Adipocyte (in vitro differentiated cells): ENCODE data around the gene CLP1.
"Not testable (repeated sequence)": the region's sequence is repeated elsewhere in the genome, so short reads cannot be mapped to it uniquely, and the experiment has no call there.

Source experiments
- DNase-seq: peaks from one replicate; pipeline ENCODE4 v3.0.0-alpha.2; 2015; ENCODE audit warnings: low read depth
- H3K27me3 ChIP-seq: replicated peaks from 2 replicates; pipeline ENCODE4 v1.7.0; 2013; ENCODE audit warnings: mild to moderate bottlenecking, low read length, moderate library complexity; ENCODE audit not compliant: control insufficient read depth, insufficient read depth
- H3K36me3 ChIP-seq: 2 replicates; pipeline ENCODE4 v1.7.0; 2013; ENCODE audit warnings: low read length, mild to moderate bottlenecking, moderate library complexity; ENCODE audit not compliant: control insufficient read depth, insufficient read depth, severe bottlenecking
- H3K4me1 ChIP-seq: 2 replicates; pipeline ENCODE4 v1.7.0; 2013; ENCODE audit warnings: mild to moderate bottlenecking, low read length, moderate library complexity; ENCODE audit not compliant: control insufficient read depth, insufficient read depth
- H3K4me3 ChIP-seq: 2 replicates; pipeline ENCODE4 v1.7.0; 2013; ENCODE audit warnings: mild to moderate bottlenecking, low read length, moderate library complexity
- H3K9ac ChIP-seq: 2 replicates; pipeline ENCODE4 v1.7.0; 2013; ENCODE audit warnings: mild to moderate bottlenecking, low read length, moderate library complexity
- H3K9me3 ChIP-seq: 2 replicates; pipeline ENCODE4 v1.7.0; 2013; ENCODE audit warnings: mild to moderate bottlenecking, low read length, moderate library complexity; ENCODE audit not compliant: control insufficient read depth

The CLP1 gene

DNA sequence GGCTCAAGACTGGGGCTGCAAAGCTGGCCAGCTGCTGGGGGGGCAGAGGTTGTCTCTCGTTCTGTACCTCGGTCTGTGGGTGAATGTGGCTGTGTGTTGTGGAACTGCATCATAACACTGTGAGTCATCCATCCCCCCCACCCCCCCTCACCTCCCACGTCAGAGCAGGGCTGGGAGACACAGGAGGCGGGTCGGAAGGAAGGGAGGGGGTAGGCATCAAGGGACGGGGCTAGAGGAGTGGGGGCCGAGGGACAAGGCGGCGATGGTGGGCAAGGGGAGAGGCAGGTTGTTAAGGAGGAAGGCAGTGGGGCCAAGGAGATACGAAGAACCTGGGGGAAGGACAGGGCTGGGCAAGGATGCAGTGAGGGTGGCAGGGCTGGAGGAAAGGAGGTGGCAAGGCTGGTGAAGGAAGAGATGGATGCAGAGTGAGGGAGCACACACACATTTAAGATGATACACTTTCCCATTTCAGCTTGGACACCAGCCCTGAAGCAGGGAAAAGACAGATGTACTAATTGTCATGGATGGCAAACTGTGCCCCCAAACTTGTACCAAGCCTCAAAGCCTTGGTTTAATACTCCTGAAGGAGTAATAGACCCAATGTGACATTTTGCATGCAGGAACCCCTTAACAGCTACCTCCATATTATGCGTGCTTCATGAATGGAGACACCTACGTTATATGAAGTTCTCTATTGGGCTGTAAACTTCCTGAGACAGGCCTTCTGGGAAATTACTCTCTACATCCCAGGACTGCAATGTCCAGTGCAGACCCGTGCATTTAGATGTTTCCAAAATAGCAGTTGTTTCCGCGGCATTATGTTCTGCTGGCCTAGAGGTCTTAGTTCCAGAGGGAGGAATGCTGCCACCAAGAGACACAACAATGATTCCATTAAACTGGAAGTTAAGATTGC lies 7.5 kb upstream of the CLP1 start, which contains the start of gene YPEL4:
Gene YPEL4 (minus strand): TSS at position 87 of the 913 bp plus-strand sequence. CDS start 2,805 bp downstream, outside the sequence.
- no peaks in the 10 kb centered on the region for H3K27me3 ChIP-seq
- peak within 1 kb of the TSS; percentile 74 for H3K4me3 ChIP-seq
- H3K4me1 ChIP-seq = peaks cover 37% of the 10 kb centered on the region
- peak; percentile 89 for DNase-seq
- no peaks in the 10 kb centered on the region for H3K36me3 ChIP-seq
- H3K9me3 ChIP-seq = no peaks in the 10 kb centered on the region
- peak within 1 kb of the TSS; percentile 67 for H3K9ac ChIP-seq

DNA sequence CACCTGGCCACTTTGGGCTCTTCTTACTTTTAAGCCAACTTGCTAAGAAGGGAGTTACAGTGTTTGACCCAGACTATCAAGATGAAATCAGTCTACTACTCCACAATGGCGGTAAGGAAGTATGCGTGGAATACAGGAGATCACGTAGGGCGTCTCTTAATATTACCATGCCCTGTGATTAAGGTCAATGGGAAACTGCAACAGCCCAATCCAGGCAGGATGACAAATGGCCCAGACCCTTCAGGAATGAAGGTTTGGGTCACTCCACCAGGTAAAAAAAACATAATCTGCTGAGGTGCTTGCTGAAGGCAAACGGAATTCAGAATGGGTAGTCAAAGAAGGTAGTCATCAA lies 6.8 kb upstream of the CLP1 start:
- DNase-seq = no peak
- Histone ChIP-seq H3K9ac (no peak overlapping the region), H3K4me3 (no peak overlapping the region), H3K4me1 (peaks cover 33% of the 10 kb centered on the region), H3K27me3 (no peaks in the 10 kb centered on the region), H3K36me3 (no peaks in the 10 kb centered on the region), H3K9me3 (no peaks in the 10 kb centered on the region)

DNA sequence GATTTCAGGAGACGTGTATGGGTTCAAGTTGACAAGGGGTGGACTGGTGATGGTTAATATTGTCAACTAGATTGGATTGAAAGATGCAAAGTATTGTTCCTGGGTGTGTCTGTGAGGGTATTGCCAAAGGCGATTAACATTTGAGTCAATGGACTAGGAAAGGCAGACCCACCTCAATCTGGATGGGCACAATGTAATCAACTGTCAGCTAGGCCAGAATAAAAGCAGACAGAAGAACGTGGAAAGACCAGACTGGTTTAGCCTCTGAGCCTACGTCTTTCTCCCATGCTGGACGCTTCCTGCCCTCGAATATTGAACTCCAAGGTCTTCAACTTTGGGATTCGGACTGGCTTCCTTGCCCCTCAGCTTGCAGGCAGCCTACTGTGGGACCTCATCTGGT lies 6.2 kb upstream of the CLP1 start:
- H3K9me3 ChIP-seq = no peaks in the 10 kb centered on the region
- H3K4me3 ChIP-seq = no peak overlapping the region
- no peaks in the 10 kb centered on the region for H3K36me3 ChIP-seq
- peaks cover 33% of the 10 kb centered on the region for H3K4me1 ChIP-seq
- no peaks in the 10 kb centered on the region for H3K27me3 ChIP-seq
- no peak overlapping the region for H3K9ac ChIP-seq
- DNase-seq = no peak

DNA sequence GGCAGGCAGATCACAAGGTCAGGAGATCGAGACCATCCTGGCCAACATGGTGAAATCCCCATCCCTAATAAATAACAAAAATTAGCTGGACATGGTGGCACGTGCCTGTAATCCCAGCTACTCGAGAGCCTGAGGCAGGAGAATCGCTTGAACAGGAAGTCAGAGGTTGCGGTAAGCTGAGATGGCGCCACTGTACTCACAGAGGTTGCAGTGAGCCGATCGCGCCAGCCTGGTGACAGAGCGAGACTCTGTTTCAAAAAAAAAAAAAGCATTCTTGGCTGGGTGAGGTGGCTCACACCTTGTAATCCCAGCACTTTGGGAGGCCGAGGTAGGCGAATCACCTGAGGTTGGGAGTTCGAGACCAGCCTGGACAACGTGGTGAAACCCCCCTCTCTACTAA lies 5.3 kb upstream of the CLP1 start:
- H3K4me3 ChIP-seq, H3K9me3 ChIP-seq, DNase-seq, H3K36me3 ChIP-seq, H3K27me3 ChIP-seq: not testable (repeated sequence)
- H3K9ac ChIP-seq = peak overlapping the region; percentile 70
- peaks cover 35% of the 10 kb centered on the region for H3K4me1 ChIP-seq

DNA sequence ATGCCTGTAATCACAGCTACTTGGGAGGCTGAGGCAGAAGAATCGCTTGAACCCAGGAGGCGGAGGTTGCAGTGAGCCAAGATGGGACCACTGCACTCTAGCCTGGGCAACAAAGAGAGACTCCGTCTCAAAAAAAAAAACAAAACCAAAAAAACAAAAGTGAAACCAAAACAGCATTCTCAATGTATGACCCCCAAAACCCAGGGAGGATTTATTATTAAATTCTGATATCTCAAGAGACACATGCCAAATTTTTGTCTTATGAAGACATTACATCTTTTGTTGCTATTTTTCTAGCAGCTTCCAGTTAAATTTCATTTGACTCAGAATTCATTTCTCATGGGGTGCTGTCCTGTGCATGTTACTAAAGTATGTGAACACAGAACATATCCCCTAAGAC lies 4.9 kb upstream of the CLP1 start:
- peak; percentile 2 for DNase-seq
- peaks cover 31% of the 10 kb centered on the region for H3K4me1 ChIP-seq
- H3K9me3 ChIP-seq = no peaks in the 10 kb centered on the region
- no peaks in the 10 kb centered on the region for H3K36me3 ChIP-seq
- no peaks in the 10 kb centered on the region for H3K27me3 ChIP-seq
- H3K4me3 ChIP-seq = peak overlapping the region; percentile 57
- peak overlapping the region; percentile 70 for H3K9ac ChIP-seq

DNA sequence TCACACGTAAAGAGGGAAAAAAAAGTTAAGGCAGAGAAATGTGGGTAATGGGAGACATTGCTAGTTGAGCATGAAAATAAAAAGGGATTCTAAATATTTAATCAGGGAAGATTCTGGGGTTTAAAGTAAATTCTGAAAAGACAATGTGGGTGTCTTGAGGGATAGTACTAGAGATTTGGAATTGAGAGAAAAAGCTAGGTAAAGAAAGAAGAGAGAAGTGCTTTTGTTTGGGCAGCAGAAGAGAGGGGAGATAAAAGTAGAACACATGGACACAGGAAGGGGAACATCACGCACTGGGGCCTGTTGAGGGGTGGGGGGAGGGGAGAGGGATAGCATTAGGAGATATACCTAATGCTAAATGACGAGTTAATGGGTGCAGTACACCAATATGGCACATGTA lies 4.4 kb upstream of the CLP1 start:
- no peaks in the 10 kb centered on the region for H3K9me3 ChIP-seq
- no peaks in the 10 kb centered on the region for H3K36me3 ChIP-seq
- H3K4me3 ChIP-seq = peak overlapping the region; percentile 57
- peaks cover 26% of the 10 kb centered on the region for H3K4me1 ChIP-seq
- DNase-seq = no peak
- peak overlapping the region; percentile 70 for H3K9ac ChIP-seq
- no peaks in the 10 kb centered on the region for H3K27me3 ChIP-seq

DNA sequence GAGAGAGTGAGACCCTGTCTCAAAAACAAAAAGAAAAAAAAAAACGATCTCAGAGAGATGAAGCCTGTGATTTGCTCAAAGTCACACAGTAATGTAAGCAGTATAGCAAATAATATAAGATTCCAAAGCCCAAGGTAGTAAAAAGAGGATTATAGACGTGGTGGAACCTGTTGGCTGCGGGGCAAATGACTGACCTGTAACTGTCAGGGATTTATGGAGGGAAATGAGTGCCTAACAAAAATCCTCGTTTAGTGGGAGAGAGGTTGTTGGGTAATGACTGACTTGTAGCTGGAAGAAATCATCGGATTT lies 723 bp upstream of the CLP1 start:
- Histone ChIP-seq H3K9ac (peak overlapping the region; percentile 92), H3K9me3 (no peaks in the 10 kb centered on the region), H3K4me1 (peaks cover 12% of the 10 kb centered on the region), H3K36me3 (peaks cover 25% of the 10 kb centered on the region), H3K27me3 (no peaks in the 10 kb centered on the region), H3K4me3 (peak overlapping the region; percentile 96)
- DNase-seq = no peak

DNA sequence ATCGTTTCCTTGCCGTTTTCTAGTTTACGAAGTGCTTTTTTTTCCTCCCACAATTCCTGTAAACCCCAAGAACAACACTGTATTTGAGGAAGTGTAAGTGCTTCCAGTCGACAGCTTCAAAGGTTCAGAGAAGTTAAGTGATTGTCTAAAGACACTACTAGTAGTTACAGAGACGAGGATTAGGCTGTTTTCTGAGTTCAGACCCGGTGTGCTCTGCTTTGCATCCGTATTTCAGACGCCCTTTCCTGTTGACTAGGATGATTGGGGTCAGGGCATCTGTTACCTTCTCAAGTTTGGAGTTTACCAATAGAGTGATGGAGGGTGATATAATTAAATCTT lies 430 bp downstream of the CLP1 start:
- peaks cover 35% of the 10 kb centered on the region for H3K36me3 ChIP-seq
- DNase-seq = peak; percentile 23

DNA sequence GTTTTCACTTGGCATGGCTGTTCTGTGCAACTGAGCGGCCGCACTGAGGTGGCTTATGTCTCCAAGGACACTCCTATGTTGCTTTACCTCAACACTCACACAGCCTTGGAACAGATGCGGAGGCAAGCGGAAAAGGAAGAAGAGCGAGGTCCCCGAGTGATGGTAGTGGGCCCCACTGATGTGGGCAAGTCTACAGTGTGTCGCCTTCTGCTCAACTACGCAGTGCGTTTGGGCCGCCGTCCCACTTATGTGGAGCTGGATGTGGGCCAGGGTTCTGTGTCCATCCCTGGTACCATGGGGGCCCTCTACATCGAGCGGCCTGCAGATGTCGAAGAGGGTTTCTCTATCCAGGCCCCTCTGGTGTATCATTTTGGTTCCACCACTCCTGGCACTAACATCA lies 2.1 kb downstream of the CLP1 start:
- H3K36me3 ChIP-seq = peaks cover 35% of the 10 kb centered on the region
- no peak for DNase-seq
- peaks cover 6% of the 10 kb centered on the region for H3K4me1 ChIP-seq
- H3K9ac ChIP-seq = no peak overlapping the region
- no peak overlapping the region for H3K4me3 ChIP-seq
- no peaks in the 10 kb centered on the region for H3K27me3 ChIP-seq
- H3K9me3 ChIP-seq = no peaks in the 10 kb centered on the region

More for the DNA sequence above, 430 bp downstream of the CLP1 start:
- Histone ChIP-seq H3K4me3 (peak overlapping the region; percentile 96), H3K9ac (peak overlapping the region; percentile 92), H3K4me1 (peaks cover 8% of the 10 kb centered on the region), H3K9me3 (no peaks in the 10 kb centered on the region), H3K27me3 (no peaks in the 10 kb centered on the region)

DNA sequence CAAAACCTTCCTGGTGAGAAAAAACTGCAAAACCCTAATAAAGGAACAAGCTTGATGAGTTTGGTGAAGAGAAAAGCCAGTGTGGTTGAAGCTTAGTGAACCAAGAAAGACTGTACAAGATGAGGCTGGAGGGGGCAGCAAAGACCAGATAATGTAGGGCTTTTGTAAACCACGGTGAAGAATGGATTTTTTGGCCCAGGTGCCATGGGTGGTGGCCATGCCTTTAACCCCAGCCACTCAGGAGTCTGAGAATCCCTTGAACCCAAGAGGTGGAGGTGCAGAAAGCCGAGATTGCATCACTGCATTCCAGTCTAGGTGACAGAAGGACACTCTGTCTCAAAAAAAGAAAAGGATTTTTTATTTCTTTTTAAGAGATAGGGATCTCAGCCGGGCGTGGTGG lies 5.3 kb downstream of the CLP1 start:
- H3K36me3 ChIP-seq = peaks cover 35% of the 10 kb centered on the region

DNA sequence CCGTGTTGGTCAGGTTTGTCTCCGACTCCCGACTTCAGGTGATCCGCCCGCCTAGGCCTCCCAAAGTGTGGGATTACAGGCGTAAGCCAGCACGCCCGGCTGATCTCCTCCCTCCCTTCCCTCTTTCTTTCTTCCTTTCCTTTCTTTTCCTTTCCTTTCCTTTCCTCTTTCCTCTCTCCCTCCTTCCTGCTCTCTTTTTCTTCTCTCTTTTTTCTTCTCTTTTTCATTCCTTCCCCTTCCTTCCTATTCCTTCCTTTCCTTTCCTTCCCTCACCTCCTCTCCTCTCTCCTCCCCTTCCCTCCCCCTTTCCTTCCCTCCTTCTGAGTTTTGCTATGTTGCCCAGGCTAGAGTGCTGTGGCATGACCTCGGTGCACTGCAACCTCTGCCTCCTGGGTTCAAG lies 6.4 kb downstream of the CLP1 start:
- Histone ChIP-seq H3K9ac (no peak overlapping the region), H3K9me3 (no peaks in the 10 kb centered on the region), H3K36me3 (peaks cover 35% of the 10 kb centered on the region), H3K4me3 (no peak overlapping the region), H3K27me3 (no peaks in the 10 kb centered on the region), H3K4me1 (peaks cover 10% of the 10 kb centered on the region)
- DNase-seq = no peak

More for the DNA sequence above, 5.3 kb downstream of the CLP1 start:
- H3K27me3 ChIP-seq = no peaks in the 10 kb centered on the region
- no peaks in the 10 kb centered on the region for H3K9me3 ChIP-seq
- peaks cover 9% of the 10 kb centered on the region for H3K4me1 ChIP-seq
- no peak overlapping the region for H3K4me3 ChIP-seq
- no peak for DNase-seq
- H3K9ac ChIP-seq = no peak overlapping the region
